ENCODE measurements around the gene NACC2. TPM values are rescaled to one million over a fixed set of nuclear protein-coding genes. Genes with fewer than 3 reads are reported as not detected.

Gene NACC2
- total and polyA plus RNA-seq, 9 of the 15 experiments (the other 6 are each of a cell fraction or from before 2014, with no cell fraction given) = 0.70 to 25.1 (median 5.6) TPM

DNA sequence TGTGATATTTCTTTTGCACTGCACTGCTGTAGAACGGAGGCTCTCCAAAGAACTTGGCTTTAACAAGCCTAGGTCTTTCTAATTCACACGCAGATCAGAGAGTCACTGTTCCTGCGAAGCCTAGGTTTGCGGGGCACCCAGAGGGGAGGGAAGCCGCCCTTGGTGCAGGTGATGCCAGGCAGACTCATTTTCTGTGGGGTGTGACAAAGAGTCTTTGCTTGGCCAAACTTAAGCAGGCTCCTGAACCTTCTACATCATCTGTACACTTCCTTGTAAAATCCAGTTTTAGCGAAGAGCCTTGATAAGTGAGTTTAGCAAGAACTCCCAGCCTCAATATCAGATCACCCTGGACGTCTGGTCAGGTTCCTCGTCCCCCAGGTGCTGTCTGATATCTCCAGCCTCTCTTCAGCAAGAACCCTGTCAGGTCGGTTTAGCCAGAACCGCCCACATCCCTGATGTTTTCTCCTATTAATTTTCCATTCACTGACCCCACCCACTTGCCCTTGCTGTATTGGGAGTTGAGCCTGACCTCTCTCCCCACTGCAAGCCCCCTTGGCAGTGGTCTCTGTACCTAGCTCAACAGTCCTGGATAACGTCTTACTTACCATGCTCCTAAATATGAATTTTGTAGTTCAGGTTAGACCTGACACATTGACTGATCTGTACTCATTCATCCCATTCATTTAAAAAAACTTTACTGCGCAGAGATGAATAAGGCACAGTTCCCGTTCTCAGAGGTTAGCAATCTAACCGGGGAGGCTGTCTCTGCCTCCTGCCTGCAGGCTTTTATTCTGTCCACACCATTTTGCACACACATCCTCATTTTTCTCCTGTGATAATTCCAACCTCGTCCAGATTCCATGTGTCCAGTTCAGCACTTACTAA lies 133.0 kb downstream of the NACC2 start (continued):
- TF ChIP-seq MIER1 (IDR thresholded peaks at IDR 0.05; ENCODE audit: low read depth) (0 out of 2 replicates have a peak, but pooled peaks have one; percentile 37), TBL1XR1 (IDR thresholded peaks at IDR 0.05; ENCODE audit: low read length in 2 of 2) (peak in 1 of 2 experiments; percentile 25; a peak in 1 of 4 replicates), EGR1 (conservative IDR thresholded peaks at IDR 0.05) (0 out of 2 replicates have a peak, but pooled peaks have one; percentile 26), TCF3 (CRISPR knock-in tag; IDR thresholded peaks at IDR 0.05) (peak; percentile 37), CHD4 (IDR thresholded peaks at IDR 0.05; ENCODE audit: insufficient read depth, insufficient replicate concordance, low read depth, low read length, poor library complexity, severe bottlenecking) (no peak), POLR2A (conservative IDR thresholded peaks at IDR 0.05) (peak; percentile 45), MTA3 (IDR thresholded peaks at IDR 0.05; ENCODE audit: borderline replicate concordance) (no peak), SIN3B (IDR thresholded peaks at IDR 0.05; ENCODE audit: low read depth) (no peak), L3MBTL2 (IDR thresholded peaks at IDR 0.05) (0 out of 2 replicates have a peak, but pooled peaks have one; percentile 22), TAL1 (IDR thresholded peaks at IDR 0.05) (no peak)
- TF ChIP-seq, protein P1, sequence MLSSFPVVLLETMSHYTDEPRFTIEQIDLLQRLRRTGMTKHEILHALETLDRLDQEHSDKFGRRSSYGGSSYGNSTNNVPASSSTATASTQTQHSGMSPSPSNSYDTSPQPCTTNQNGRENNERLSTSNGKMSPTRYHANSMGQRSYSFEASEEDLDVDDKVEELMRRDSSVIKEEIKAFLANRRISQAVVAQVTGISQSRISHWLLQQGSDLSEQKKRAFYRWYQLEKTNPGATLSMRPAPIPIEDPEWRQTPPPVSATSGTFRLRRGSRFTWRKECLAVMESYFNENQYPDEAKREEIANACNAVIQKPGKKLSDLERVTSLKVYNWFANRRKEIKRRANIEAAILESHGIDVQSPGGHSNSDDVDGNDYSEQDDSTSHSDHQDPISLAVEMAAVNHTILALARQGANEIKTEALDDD (IDR thresholded peaks at IDR 0.05) = 0 out of 2 replicates have a peak, but pooled peaks have one; percentile 10
- TF ChIP-seq, protein P2, sequence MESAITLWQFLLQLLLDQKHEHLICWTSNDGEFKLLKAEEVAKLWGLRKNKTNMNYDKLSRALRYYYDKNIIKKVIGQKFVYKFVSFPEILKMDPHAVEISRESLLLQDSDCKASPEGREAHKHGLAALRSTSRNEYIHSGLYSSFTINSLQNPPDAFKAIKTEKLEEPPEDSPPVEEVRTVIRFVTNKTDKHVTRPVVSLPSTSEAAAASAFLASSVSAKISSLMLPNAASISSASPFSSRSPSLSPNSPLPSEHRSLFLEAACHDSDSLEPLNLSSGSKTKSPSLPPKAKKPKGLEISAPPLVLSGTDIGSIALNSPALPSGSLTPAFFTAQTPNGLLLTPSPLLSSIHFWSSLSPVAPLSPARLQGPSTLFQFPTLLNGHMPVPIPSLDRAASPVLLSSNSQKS (CRISPR knock-in tag; IDR thresholded peaks at IDR 0.05) = no peak
- TF ChIP-seq, protein P3, sequence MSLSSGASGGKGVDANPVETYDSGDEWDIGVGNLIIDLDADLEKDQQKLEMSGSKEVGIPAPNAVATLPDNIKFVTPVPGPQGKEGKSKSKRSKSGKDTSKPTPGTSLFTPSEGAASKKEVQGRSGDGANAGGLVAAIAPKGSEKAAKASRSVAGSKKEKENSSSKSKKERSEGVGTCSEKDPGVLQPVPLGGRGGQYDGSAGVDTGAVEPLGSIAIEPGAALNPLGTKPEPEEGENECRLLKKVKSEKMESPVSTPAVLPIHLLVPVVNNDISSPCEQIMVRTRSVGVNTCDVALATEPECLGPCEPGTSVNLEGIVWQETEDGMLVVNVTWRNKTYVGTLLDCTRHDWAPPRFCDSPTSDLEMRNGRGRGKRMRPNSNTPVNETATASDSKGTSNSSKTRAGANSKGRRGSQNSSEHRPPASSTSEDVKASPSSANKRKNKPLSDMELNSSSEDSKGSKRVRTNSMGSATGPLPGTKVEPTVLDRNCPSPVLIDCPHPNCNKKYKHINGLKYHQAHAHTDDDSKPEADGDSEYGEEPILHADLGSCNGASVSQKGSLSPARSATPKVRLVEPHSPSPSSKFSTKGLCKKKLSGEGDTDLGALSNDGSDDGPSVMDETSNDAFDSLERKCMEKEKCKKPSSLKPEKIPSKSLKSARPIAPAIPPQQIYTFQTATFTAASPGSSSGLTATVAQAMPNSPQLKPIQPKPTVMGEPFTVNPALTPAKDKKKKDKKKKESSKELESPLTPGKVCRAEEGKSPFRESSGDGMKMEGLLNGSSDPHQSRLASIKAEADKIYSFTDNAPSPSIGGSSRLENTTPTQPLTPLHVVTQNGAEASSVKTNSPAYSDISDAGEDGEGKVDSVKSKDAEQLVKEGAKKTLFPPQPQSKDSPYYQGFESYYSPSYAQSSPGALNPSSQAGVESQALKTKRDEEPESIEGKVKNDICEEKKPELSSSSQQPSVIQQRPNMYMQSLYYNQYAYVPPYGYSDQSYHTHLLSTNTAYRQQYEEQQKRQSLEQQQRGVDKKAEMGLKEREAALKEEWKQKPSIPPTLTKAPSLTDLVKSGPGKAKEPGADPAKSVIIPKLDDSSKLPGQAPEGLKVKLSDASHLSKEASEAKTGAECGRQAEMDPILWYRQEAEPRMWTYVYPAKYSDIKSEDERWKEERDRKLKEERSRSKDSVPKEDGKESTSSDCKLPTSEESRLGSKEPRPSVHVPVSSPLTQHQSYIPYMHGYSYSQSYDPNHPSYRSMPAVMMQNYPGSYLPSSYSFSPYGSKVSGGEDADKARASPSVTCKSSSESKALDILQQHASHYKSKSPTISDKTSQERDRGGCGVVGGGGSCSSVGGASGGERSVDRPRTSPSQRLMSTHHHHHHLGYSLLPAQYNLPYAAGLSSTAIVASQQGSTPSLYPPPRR (CRISPR knock-in tag; IDR thresholded peaks at IDR 0.05; ENCODE audit: borderline replicate concordance) = no peak
- TF ChIP-seq, protein P4, sequence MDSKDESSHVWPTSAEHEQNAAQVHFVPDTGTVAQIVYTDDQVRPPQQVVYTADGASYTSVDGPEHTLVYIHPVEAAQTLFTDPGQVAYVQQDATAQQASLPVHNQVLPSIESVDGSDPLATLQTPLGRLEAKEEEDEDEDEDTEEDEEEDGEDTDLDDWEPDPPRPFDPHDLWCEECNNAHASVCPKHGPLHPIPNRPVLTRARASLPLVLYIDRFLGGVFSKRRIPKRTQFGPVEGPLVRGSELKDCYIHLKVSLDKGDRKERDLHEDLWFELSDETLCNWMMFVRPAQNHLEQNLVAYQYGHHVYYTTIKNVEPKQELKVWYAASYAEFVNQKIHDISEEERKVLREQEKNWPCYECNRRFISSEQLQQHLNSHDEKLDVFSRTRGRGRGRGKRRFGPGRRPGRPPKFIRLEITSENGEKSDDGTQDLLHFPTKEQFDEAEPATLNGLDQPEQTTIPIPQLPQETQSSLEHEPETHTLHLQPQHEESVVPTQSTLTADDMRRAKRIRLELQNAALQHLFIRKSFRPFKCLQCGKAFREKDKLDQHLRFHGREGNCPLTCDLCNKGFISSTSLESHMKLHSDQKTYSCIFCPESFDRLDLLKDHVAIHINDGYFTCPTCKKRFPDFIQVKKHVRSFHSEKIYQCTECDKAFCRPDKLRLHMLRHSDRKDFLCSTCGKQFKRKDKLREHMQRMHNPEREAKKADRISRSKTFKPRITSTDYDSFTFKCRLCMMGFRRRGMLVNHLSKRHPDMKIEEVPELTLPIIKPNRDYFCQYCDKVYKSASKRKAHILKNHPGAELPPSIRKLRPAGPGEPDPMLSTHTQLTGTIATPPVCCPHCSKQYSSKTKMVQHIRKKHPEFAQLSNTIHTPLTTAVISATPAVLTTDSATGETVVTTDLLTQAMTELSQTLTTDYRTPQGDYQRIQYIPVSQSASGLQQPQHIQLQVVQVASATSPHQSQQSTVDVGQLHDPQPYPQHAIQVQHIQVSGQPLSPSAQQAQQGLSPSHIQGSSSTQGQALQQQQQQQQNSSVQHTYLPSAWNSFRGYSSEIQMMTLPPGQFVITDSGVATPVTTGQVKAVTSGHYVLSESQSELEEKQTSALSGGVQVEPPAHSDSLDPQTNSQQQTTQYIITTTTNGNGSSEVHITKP (IDR thresholded peaks at IDR 0.05; ENCODE audit: partially characterized antibody) = peak; percentile 63
- TF ChIP-seq, protein P5, sequence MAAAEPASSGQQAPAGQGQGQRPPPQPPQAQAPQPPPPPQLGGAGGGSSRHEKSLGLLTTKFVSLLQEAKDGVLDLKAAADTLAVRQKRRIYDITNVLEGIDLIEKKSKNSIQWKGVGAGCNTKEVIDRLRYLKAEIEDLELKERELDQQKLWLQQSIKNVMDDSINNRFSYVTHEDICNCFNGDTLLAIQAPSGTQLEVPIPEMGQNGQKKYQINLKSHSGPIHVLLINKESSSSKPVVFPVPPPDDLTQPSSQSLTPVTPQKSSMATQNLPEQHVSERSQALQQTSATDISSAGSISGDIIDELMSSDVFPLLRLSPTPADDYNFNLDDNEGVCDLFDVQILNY (CRISPR knock-in tag; IDR thresholded peaks at IDR 0.05) = no peak

Data from K562 (cell line).